WTC11 (cell line): ENCODE results near the gene RAMACL. TPM values are rescaled to one million over a fixed set of nuclear protein-coding genes. Genes with fewer than 3 reads are reported as not detected.

Experiments
- ATAC-seq: fragments of 200-7000 bp; cut with Tn5 transposase; 2 replicates; pipeline ENCODE4 v1.10.0; 2021; ENCODE audit warnings: mild to moderate bottlenecking, moderate library complexity
- CTCF ChIA-PET: fragments of 300-600 bp; sonication (Branson Sonifier 250); formaldehyde crosslinking; loops from one replicate; lab custom pipeline; 2021; ENCODE audit warnings: antibody characterized with exemption; lab: Charles Lee
- POLR2A ChIA-PET: fragments of 350-600 bp; sonication (Branson Sonifier 250); formaldehyde crosslinking; loops from one replicate; lab custom pipeline; 2021; ENCODE audit warnings: antibody characterized with exemption; lab: Charles Lee
- DNase-seq: peaks from one replicate; pipeline ENCODE4 v3.0.0; 2021; ENCODE audit warnings: low spot score
- H3K27ac Mint-ChIP-seq: 2 replicates; pipeline ENCODE4 v1.8.0; 2021; ENCODE audit warnings: mixed read lengths
- H3K27me3 Mint-ChIP-seq: 2 replicates; pipeline ENCODE4 v1.8.0; 2021; ENCODE audit warnings: low read depth, mild to moderate bottlenecking, moderate library complexity, mixed read lengths
- H3K36me3 Mint-ChIP-seq: 2 replicates; pipeline ENCODE4 v1.8.0; 2021; ENCODE audit warnings: mixed read lengths
- H3K4me1 Mint-ChIP-seq: 2 replicates; pipeline ENCODE4 v1.8.0; 2022; ENCODE audit warnings: mixed read lengths
- H3K4me3 Mint-ChIP-seq: 2 replicates; pipeline ENCODE4 v1.8.0; 2021; ENCODE audit warnings: mild to moderate bottlenecking, moderate library complexity, mixed read lengths
- H3K9me3 Mint-ChIP-seq: 2 replicates; pipeline ENCODE4 v1.8.0; 2021; ENCODE audit warnings: mixed read lengths
- AFF4 ChIP-seq: sonication (generic); formaldehyde crosslinking; IDR thresholded peaks from 2 replicates; pipeline ENCODE4 v1.8.1; 2023; ENCODE audit warnings: mild to moderate bottlenecking, missing genetic modification reagents, borderline replicate concordance
- ARID4B ChIP-seq: sonication (generic); formaldehyde crosslinking; IDR thresholded peaks from 2 replicates; pipeline ENCODE4 v1.8.0; 2023; ENCODE audit warnings: missing genetic modification reagents, mild to moderate bottlenecking, borderline replicate concordance
- CDX4 ChIP-seq: fragments of 250-450 bp; sonication (Bioruptor Pico); IDR thresholded peaks from 2 replicates; pipeline ENCODE4 v1.9.0; 2021; ENCODE audit warnings: moderate library complexity, mild to moderate bottlenecking, inconsistent platforms, borderline replicate concordance
- CREB1 ChIP-seq: sonication (generic); formaldehyde crosslinking; IDR thresholded peaks from 2 replicates; pipeline ENCODE4 v1.8.0; 2023; ENCODE audit warnings: mild to moderate bottlenecking, missing genetic modification reagents
- ELF4 ChIP-seq: sonication (generic); formaldehyde crosslinking; IDR thresholded peaks from 2 replicates; pipeline ENCODE4 v1.8.1; 2022; ENCODE audit warnings: low read depth, mild to moderate bottlenecking, moderate library complexity, missing genetic modification reagents
- FOXP1 ChIP-seq: sonication (generic); formaldehyde crosslinking; IDR thresholded peaks from 2 replicates; pipeline ENCODE4 v1.8.0; 2022; ENCODE audit warnings: missing genetic modification reagents, mild to moderate bottlenecking, moderate library complexity, borderline replicate concordance
- GABPB1 ChIP-seq: sonication (generic); formaldehyde crosslinking; IDR thresholded peaks from 2 replicates; pipeline ENCODE4 v1.8.1; 2023; ENCODE audit warnings: mild to moderate bottlenecking, missing genetic modification reagents
- GRHL2 ChIP-seq: fragments of 250-450 bp; sonication (Bioruptor Pico); IDR thresholded peaks from 2 replicates; pipeline ENCODE4 v1.8.0; 2022; ENCODE audit warnings: mild to moderate bottlenecking, moderate library complexity; ENCODE audit not compliant: insufficient replicate concordance, severe bottlenecking
- IRF2 ChIP-seq: sonication (generic); formaldehyde crosslinking; IDR thresholded peaks from 2 replicates; pipeline ENCODE4 v1.8.0; 2022; ENCODE audit warnings: low read depth, missing genetic modification reagents, borderline replicate concordance
- MYBL2 ChIP-seq: sonication (generic); formaldehyde crosslinking; IDR thresholded peaks from 2 replicates; pipeline ENCODE4 v1.8.1; 2023; ENCODE audit warnings: mild to moderate bottlenecking, moderate library complexity, missing genetic modification reagents
- ZNF121 ChIP-seq: sonication (generic); formaldehyde crosslinking; IDR thresholded peaks from 2 replicates; pipeline ENCODE4 v1.8.0; 2023; ENCODE audit warnings: missing genetic modification reagents
- ZNF263 ChIP-seq: sonication (generic); formaldehyde crosslinking; IDR thresholded peaks from 2 replicates; pipeline ENCODE4 v1.8.1; 2022; ENCODE audit warnings: low read depth, mild to moderate bottlenecking, moderate library complexity, missing genetic modification reagents
- ZNF512 ChIP-seq: sonication (generic); formaldehyde crosslinking; IDR thresholded peaks from 2 replicates; pipeline ENCODE4 v1.8.1; 2022; ENCODE audit warnings: missing genetic modification reagents, borderline replicate concordance
- ZNF532 ChIP-seq: fragments of 250-450 bp; sonication (Bioruptor Pico); IDR thresholded peaks from 2 replicates; pipeline ENCODE4 v1.9.0; 2021; ENCODE audit warnings: mild to moderate bottlenecking, borderline replicate concordance
- total RNA-seq: library from RNA; stranded (reverse); gene quantifications from 3 replicates; pipeline ENCODE4 v1.2.3, GENCODE V29; 2021

The RAMACL gene
- total RNA-seq, 1 experiment from 2014 or later = 0.79 TPM

GRCh38 chr6:166554316-166554715, 32.2 kb downstream of the RAMACL start (continued):
- TF ChIP-seq GABPB1 (CRISPR knock-in tag) (no peak), ZNF121 (CRISPR knock-in tag) (no peak), GRHL2 (CRISPR knock-in tag) (no peak), ZNF512 (CRISPR knock-in tag) (no peak)

GRCh38 chr6:166553563-166554271, 32.8 kb downstream of the RAMACL start:
- POLR2A ChIA-PET = interaction anchor here (1.0 kb wide), 1 partner anchor 14 kb away, joined by 3 read pairs; no protein-coding TSS in a partner anchor
- H3K27ac Mint-ChIP-seq = no peak overlapping the region
- no peak overlapping the region for H3K4me3 Mint-ChIP-seq
- no peaks in the 10 kb centered on the region for H3K36me3 Mint-ChIP-seq
- H3K4me1 Mint-ChIP-seq = peaks cover 63% of the 10 kb centered on the region
- ATAC-seq = no peak
- H3K27me3 Mint-ChIP-seq = no peaks in the 10 kb centered on the region
- DNase-seq = no peak
- TF ChIP-seq ELF4 (CRISPR knock-in tag) (no peak), ARID4B (CRISPR knock-in tag) (no peak), ZNF532 (CRISPR knock-in tag) (no peak), CREB1 (CRISPR knock-in tag) (no peak), CDX4 (CRISPR knock-in tag) (no peak), ZNF263 (CRISPR knock-in tag) (no peak), MYBL2 (CRISPR knock-in tag) (no peak), IRF2 (no peak), AFF4 (CRISPR knock-in tag) (no peak), FOXP1 (no peak)
- TF ChIP-seq, all 79 proteins: peak for 0
- CTCF ChIA-PET = interaction anchor here (1.7 kb wide), 1 partner anchor 10 kb away, joined by 3 read pairs; no protein-coding TSS in a partner anchor
- H3K9me3 Mint-ChIP-seq = no peaks in the 10 kb centered on the region
